T-helper 17 cell (primary cell): ENCODE results near the gene GNB1L. TPM values are rescaled to one million over a fixed set of nuclear protein-coding genes. Genes with fewer than 3 reads are reported as not detected.

Experiments
- ATAC-seq: fragments of 150-1000 bp; cut with Tn5 transposase; 2 replicates; pipeline ENCODE4 v1.10.0; 2021; ENCODE audit warnings: mild to moderate bottlenecking, moderate library complexity
- DNase-seq, 3 donors: peaks; one replicate each; pipeline versions ENCODE4 v3.0.0 to v3.0.0-alpha.2; 2020 to 2021
- H3K9me3 ChIP-seq: one replicate; pipeline ENCODE4 v1.7.0; 2013; ENCODE audit warnings: low read length, mild to moderate bottlenecking; ENCODE audit not compliant: control insufficient read depth, poor library complexity, severe bottlenecking
- H3K27ac Mint-ChIP-seq: one replicate; pipeline ENCODE4 v1.8.0; 2022; ENCODE audit warnings: mild to moderate bottlenecking, moderate library complexity, mixed read lengths
- H3K27me3 Mint-ChIP-seq: one replicate; pipeline ENCODE4 v1.8.0; 2022; ENCODE audit warnings: mixed read lengths
- H3K36me3 Mint-ChIP-seq: one replicate; pipeline ENCODE4 v1.8.0; 2022; ENCODE audit warnings: low read depth, mixed read lengths
- H3K4me1 Mint-ChIP-seq: one replicate; pipeline ENCODE4 v1.8.0; 2022; ENCODE audit warnings: mild to moderate bottlenecking, mixed read lengths
- H3K4me3 Mint-ChIP-seq: one replicate; pipeline ENCODE4 v1.8.0; 2022; ENCODE audit warnings: mild to moderate bottlenecking, moderate library complexity, mixed read lengths
- total RNA-seq, 4 donors: library from RNA in 2 of 4; stranded (reverse) in 2 of 4; gene quantifications; one replicate each; pipeline ENCODE4 v1.2.3 and lab custom pipeline; 2022 to 2026

Gene GNB1L, protein sequence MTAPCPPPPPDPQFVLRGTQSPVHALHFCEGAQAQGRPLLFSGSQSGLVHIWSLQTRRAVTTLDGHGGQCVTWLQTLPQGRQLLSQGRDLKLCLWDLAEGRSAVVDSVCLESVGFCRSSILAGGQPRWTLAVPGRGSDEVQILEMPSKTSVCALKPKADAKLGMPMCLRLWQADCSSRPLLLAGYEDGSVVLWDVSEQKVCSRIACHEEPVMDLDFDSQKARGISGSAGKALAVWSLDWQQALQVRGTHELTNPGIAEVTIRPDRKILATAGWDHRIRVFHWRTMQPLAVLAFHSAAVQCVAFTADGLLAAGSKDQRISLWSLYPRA
- 1 to 10 TPM; 5.0 to 6.2 TPM for total RNA-seq
- 5.0 to 9.9 reads per million in 2 donors for total RNA-seq (lab: John Stamatoyannopoulos, UW)

- Mint-ChIP-seq H3K27me3 (no peaks in the 10 kb centered on the region), H3K4me3 (peak within 1 kb of the TSS; percentile 95), H3K36me3 (no peaks in the 10 kb centered on the region), H3K27ac (peak within 1 kb of the TSS; percentile 92), H3K4me1 (peaks cover 37% of the 10 kb centered on the region)
- DNase-seq (peak; percentile 92 to 97 (median 95)), ATAC-seq (peak; percentile 93)
- H3K9me3 ChIP-seq: no peaks in the 10 kb centered on the region
Observed at GRCh38 chr22:19854778-19855503, at the start of gene GNB1L, which contains the start of gene RTL10. TSS of gene GNB1L (minus strand) at chr22:19854874. CDS start at chr22:19821355, 33,519 bp downstream. TSS of gene RTL10 (minus strand) at chr22:19854874. CDS start at chr22:19852261, 2,613 bp downstream.

DNA sequence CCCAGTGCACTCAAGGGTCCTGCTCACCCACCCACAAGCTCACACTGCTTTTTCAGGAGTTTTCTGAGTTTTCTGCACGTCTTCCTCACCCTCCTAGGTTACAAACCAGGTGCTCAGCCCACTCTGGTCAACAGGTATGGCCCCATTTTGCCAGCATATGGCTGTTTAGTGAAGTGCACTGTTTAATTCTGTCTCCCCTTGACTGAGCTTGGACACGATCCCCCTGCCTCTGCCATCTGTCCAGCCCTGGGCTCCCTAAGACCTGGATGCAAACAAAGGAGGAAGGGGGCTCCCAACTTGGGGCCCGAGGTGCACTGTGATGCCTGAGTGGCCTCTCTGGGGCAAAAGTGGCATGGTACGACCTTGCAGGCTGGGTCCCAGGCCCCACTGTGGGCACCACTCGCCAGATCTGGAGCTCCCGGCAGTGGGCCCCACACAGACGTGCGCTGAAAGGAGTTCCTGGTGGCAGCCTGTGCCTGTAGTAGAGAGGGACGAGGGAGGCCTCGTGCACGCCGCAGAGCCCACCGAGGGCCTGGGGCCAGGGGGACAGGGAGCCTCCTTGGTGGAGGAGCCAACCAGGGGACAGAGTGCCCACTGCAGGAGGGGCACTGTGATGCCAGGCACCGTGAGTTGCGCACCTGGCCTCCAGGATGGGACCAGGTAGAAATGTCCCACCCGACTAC is 49.6 kb upstream of the GNB1L start:
- H3K4me3 Mint-ChIP-seq: no peak overlapping the region
- ATAC-seq: no peak
- H3K27me3 Mint-ChIP-seq: no peaks in the 10 kb centered on the region

GRCh38 chr22:19903513-19903912 is 48.8 kb upstream of the GNB1L start:
- no peaks in the 10 kb centered on the region for H3K9me3 ChIP-seq
- no peak for ATAC-seq
- no peaks in the 10 kb centered on the region for H3K4me1 Mint-ChIP-seq
- H3K36me3 Mint-ChIP-seq: peaks cover 2% of the 10 kb centered on the region
- no peak overlapping the region for H3K4me3 Mint-ChIP-seq
- H3K27me3 Mint-ChIP-seq: no peaks in the 10 kb centered on the region
- H3K27ac Mint-ChIP-seq: no peak overlapping the region
- no peak for DNase-seq

More for the DNA sequence above, 49.6 kb upstream of the GNB1L start:
- H3K36me3 Mint-ChIP-seq: peaks cover 2% of the 10 kb centered on the region
- no peaks in the 10 kb centered on the region for H3K4me1 Mint-ChIP-seq
- no peak overlapping the region for H3K27ac Mint-ChIP-seq
- H3K9me3 ChIP-seq: no peaks in the 10 kb centered on the region
- no peak for DNase-seq

DNA sequence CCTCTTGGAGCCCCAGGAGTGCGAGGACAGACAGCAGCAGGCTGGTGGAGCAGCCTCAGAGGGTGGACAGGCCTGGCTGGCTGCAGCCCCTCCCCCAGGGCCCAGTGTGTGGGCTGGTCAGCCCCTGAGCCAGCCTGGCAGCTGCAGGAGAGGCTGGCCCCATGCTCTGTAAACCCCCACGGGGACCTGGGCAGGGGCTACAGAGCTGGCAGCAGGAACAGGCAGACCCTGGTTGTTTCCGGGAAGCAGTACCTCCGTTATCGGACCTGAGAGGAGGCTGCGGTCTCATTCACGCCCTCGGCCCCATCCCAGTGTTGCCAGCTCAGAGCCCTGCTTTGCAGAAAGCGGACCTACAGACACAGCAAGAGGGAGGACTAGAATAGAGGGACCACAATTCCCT is 48.4 kb upstream of the GNB1L start:
- DNase-seq: no peak
- no peak for ATAC-seq
- H3K4me1 Mint-ChIP-seq: no peaks in the 10 kb centered on the region
- peaks cover 2% of the 10 kb centered on the region for H3K36me3 Mint-ChIP-seq
- H3K4me3 Mint-ChIP-seq: no peak overlapping the region
- no peaks in the 10 kb centered on the region for H3K27me3 Mint-ChIP-seq
- no peaks in the 10 kb centered on the region for H3K9me3 ChIP-seq
- H3K27ac Mint-ChIP-seq: no peak overlapping the region

DNA sequence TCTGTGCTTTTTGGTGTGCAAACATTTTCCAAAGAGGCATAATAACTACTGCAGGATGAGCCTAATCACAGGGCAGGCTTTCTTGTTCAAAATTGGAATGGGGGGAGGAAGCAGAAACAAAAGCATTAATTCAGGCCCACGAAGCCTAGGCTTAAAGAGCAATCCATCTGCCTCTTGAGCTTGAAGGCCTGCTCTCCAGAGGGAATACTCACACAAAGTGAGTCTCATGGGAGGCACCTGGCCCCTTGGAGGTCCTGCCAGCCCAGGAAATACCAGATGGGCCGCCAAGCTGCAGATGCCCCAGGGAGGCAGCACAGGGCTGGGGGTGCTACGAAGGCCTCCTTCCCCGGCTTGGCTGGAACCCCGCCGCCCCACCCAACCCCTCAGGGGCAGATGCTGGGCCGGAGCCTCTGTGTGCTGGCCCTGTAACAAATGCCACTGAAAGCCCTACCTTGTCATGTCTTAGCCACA is 47.6 kb upstream of the GNB1L start:
- H3K9me3 ChIP-seq: no peaks in the 10 kb centered on the region
- Mint-ChIP-seq H3K4me3 (no peak overlapping the region), H3K36me3 (peaks cover 2% of the 10 kb centered on the region), H3K27me3 (no peaks in the 10 kb centered on the region), H3K4me1 (no peaks in the 10 kb centered on the region), H3K27ac (no peak overlapping the region)
- no peak for DNase-seq
- no peak for ATAC-seq

GRCh38 chr22:19901577-19902244 is 47.0 kb upstream of the GNB1L start:
- Mint-ChIP-seq H3K4me1 (no peaks in the 10 kb centered on the region), H3K27ac (no peak overlapping the region), H3K36me3 (peaks cover 2% of the 10 kb centered on the region), H3K27me3 (no peaks in the 10 kb centered on the region), H3K4me3 (no peak overlapping the region)
- DNase-seq (no peak), ATAC-seq (no peak)
- H3K9me3 ChIP-seq: no peaks in the 10 kb centered on the region

GRCh38 chr22:19900707-19901436 is 46.2 kb upstream of the GNB1L start:
- Mint-ChIP-seq H3K4me1 (no peaks in the 10 kb centered on the region), H3K27me3 (no peaks in the 10 kb centered on the region), H3K36me3 (peaks cover 2% of the 10 kb centered on the region), H3K4me3 (no peak overlapping the region), H3K27ac (no peak overlapping the region)
- DNase-seq: no peak
- ATAC-seq: no peak
- H3K9me3 ChIP-seq: no peaks in the 10 kb centered on the region

DNA sequence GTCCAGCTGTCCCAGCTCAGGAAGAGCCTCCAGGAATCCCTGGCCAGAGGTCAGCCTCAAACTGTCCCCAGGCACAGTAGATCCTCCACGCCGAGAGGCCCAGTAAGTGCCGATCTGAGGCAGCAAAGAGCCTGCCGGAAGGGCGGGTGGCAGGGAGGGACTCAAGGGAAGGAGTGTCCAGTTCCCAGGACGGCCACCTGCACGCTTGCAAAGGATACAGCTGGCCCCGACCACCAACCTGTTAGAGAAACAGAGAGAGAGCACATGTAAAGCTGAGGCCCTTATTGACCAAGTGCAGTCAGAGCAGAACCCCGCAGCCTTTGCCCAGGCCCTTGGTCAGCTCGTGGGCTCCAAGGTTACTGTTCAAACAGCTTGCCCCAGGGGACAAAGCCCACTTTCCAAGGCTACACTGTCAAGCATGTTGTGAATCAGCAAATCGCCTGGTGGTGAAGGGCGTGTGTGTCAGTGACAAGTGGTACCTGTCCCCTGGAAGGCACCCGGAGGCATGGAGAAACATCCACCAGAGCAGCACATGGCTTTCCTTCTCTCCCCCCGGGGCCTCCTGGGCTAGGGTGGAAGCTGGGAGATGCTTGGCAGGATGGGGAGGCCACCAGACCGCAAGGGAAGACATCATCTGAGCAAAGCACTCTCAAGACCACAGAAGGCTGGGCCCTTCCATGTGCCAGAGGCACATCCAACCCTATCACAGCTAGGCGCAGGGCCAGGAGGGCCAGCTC is 44.3 kb upstream of the GNB1L start:
- H3K36me3 Mint-ChIP-seq: peaks cover 4% of the 10 kb centered on the region
- ATAC-seq (no peak), DNase-seq (no peak)
- no peaks in the 10 kb centered on the region for H3K9me3 ChIP-seq
- no peak overlapping the region for H3K27ac Mint-ChIP-seq
- H3K4me1 Mint-ChIP-seq: peaks cover 3% of the 10 kb centered on the region
- H3K4me3 Mint-ChIP-seq: no peak overlapping the region
- H3K27me3 Mint-ChIP-seq: no peaks in the 10 kb centered on the region

DNA sequence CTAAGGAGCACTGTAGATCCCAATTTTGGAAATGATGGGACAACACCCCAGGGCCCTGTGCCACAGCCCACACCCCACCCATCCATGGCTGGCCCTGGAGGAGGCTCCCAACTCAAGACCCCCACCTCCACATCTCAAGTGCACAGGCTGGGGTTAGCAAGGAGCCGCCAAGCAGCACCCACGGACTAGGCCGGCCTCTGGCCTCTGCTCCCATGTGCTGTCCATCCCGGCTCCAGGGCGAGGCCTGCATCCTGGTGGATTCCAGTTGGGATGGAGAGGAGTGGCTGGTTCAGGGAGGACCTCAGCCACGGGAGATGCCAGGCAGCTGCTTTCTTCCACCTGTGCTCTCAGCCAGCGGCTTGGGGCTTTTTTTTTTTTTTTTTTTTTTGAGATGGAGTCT is 43.5 kb upstream of the GNB1L start:
- peaks cover 4% of the 10 kb centered on the region for H3K4me1 Mint-ChIP-seq
- H3K9me3 ChIP-seq: no peaks in the 10 kb centered on the region
- peaks cover 5% of the 10 kb centered on the region for H3K36me3 Mint-ChIP-seq
- DNase-seq (no peak), ATAC-seq (no peak)
- H3K27ac Mint-ChIP-seq: no peak overlapping the region
- no peak overlapping the region for H3K4me3 Mint-ChIP-seq
- H3K27me3 Mint-ChIP-seq: no peaks in the 10 kb centered on the region

- Mint-ChIP-seq H3K4me3 (no peak overlapping the region), H3K36me3 (peaks cover 5% of the 10 kb centered on the region), H3K27ac (no peak overlapping the region), H3K27me3 (no peaks in the 10 kb centered on the region), H3K4me1 (peaks cover 4% of the 10 kb centered on the region)
- ATAC-seq: no peak
- H3K9me3 ChIP-seq: no peaks in the 10 kb centered on the region
- no peak for DNase-seq
Observed at GRCh38 chr22:19897726-19898125, 43.1 kb upstream of the GNB1L start.

- H3K4me3 Mint-ChIP-seq: no peak overlapping the region
- no peaks in the 10 kb centered on the region for H3K27me3 Mint-ChIP-seq
- DNase-seq: no peak
- peaks cover 12% of the 10 kb centered on the region for H3K4me1 Mint-ChIP-seq
- ATAC-seq: no peak
- H3K9me3 ChIP-seq: no peaks in the 10 kb centered on the region
- H3K36me3 Mint-ChIP-seq: peaks cover 5% of the 10 kb centered on the region
- H3K27ac Mint-ChIP-seq: no peak overlapping the region
Observed at GRCh38 chr22:19896665-19897355, 42.1 kb upstream of the GNB1L start.
